B cell (primary cell): Measurements from ENCODE around the gene FMC1.

Experiments
- CTCF ChIP-seq: fragments of 200-600 bp; IDR thresholded peaks from one replicate; pipeline ENCODE4 v1.8.0; 2022; ENCODE audit warnings: antibody characterized with exemption, mild to moderate bottlenecking
- EZH2 ChIP-seq: IDR thresholded peaks from 2 replicates; pipeline ENCODE4 v1.6.1; 2012; ENCODE audit warnings: borderline replicate concordance, low read depth, mild to moderate bottlenecking, moderate library complexity, low read length; ENCODE audit not compliant: insufficient read depth, poor library complexity, severe bottlenecking

GRCh38 chr7:139362981-139363380 lies 21.8 kb downstream of the FMC1 start:
- TF ChIP-seq CTCF (no peak), EZH2 (no peak)
